HCT116 (cell line): Measurements from ENCODE around the gene RELB. TPM values are rescaled to one million over a fixed set of nuclear protein-coding genes. Genes with fewer than 3 reads are reported as not detected.

Source experiments
- ATAC-seq: fragments of 200-7000 bp; cut with Tn5 transposase; 2 replicates; pipeline ENCODE4 v1.9.1; 2020; ENCODE audit warnings: mild to moderate bottlenecking, moderate library complexity
- BruUV-seq: library from RNA; stranded (reverse); fragments of 400-500 nt; replicated peaks from 2 replicates; lab custom pipeline; 2021; lab: Mats Ljungman, UMichigan
- CTCF ChIA-PET: fragments of 300-600 bp; sonication (Branson Sonifier 250); formaldehyde crosslinking; loops from one replicate; lab custom pipeline; 2021; ENCODE audit warnings: antibody characterized with exemption; lab: Charles Lee
- POLR2A ChIA-PET: fragments of 300-600, 350-600 bp; sonication (Branson Sonifier 250); formaldehyde crosslinking; loops from one replicate; lab custom pipeline; 2021; ENCODE audit warnings: antibody characterized with exemption; lab: Charles Lee
- RAD21 ChIA-PET, 2 experiments: fragments of 300-600 bp; sonication (Branson Sonifier 250); formaldehyde crosslinking; loops; one replicate each; lab custom pipeline; 2023; ENCODE audit warnings: low total read pairs in 2 of 2; ENCODE audit not compliant: uncharacterized antibody in 2 of 2, unreplicated experiment in 2 of 2, low non-redundant PET in 1 of 2; lab: Charles Lee
- DNase-seq: peaks from one replicate; pipeline ENCODE4 v3.0.0-alpha.2; 2010; ENCODE audit warnings: low read depth, low spot score
- H2AFZ ChIP-seq: fragments of 200-600 bp; shearing (Covaris generic), sonication (generic); 2 replicates; pipeline ENCODE4 v1.6.1; 2017; ENCODE audit warnings: low read depth, mixed run types, mixed read lengths, antibody characterized with exemption, low read length; ENCODE audit not compliant: poor library complexity, severe bottlenecking
- H3K27ac ChIP-seq: 2 replicates; pipeline ENCODE4 v1.5.1; 2012; ENCODE audit warnings: low read depth, low read length
- H3K27me3 ChIP-seq: fragments of 200-600 bp; sonication (generic); 2 replicates; pipeline ENCODE4 v1.6.1; 2016; ENCODE audit warnings: mixed run types, low read length, mixed read lengths; ENCODE audit not compliant: insufficient read depth
- H3K36me3 ChIP-seq, 2 experiments: fragments of 200-500 bp in 1 of 2; fragments of 200-600 bp in 1 of 2; sonication (Bioruptor generic) in 1 of 2; sonication (generic) in 1 of 2; 2 replicates each; pipeline versions ENCODE4 v1.5.1 to v1.6.1; 2014 to 2016; ENCODE audit warnings: low read length in 2 of 2, inconsistent platforms in 1 of 2, mixed read lengths in 1 of 2, mixed run types in 1 of 2; ENCODE audit not compliant: insufficient read depth in 2 of 2, control insufficient read depth in 1 of 2
- H3K4me1 ChIP-seq, 2 experiments: fragments of 200-600 bp in 1 of 2; sonication (generic) in 1 of 2; 2 replicates each; pipeline versions ENCODE4 v1.5.1 to v1.6.1; 2012 to 2017; ENCODE audit warnings: low read length in 2 of 2, inconsistent platforms in 1 of 2, mild to moderate bottlenecking in 1 of 2, mixed read lengths in 1 of 2, mixed run types in 1 of 2, moderate library complexity in 1 of 2; ENCODE audit not compliant: insufficient read depth in 2 of 2, control insufficient read depth in 1 of 2
- H3K4me2 ChIP-seq: fragments of 200-600 bp; sonication (generic); 2 replicates; pipeline ENCODE4 v1.6.1; 2017; ENCODE audit warnings: mixed run types, low read length, mixed read lengths
- H3K4me3 ChIP-seq, 2 experiments: fragments of 200-600 bp in 1 of 2; sonication (generic) in 1 of 2; replicated peaks in 1 of 2; 2 replicates each; pipeline ENCODE4 v1.5.1; 2011 to 2016; ENCODE audit warnings: low read length in 2 of 2, control low read depth in 1 of 2, low read depth in 1 of 2, mild to moderate bottlenecking in 1 of 2, mixed read lengths in 1 of 2, mixed run types in 1 of 2
- H3K79me2 ChIP-seq: fragments of 200-600 bp; sonication (generic); 2 replicates; pipeline ENCODE4 v1.6.1; 2017; ENCODE audit warnings: mild to moderate bottlenecking, mixed run types, low read length, moderate library complexity, mixed read lengths; ENCODE audit not compliant: insufficient read depth
- H3K9ac ChIP-seq: fragments of 200-600 bp; sonication (generic); 2 replicates; pipeline ENCODE4 v1.6.1; 2016; ENCODE audit warnings: low read length, mixed read lengths
- H3K9me2 ChIP-seq: fragments of 200-600 bp; sonication (generic), shearing (Covaris generic); 2 replicates; pipeline ENCODE4 v1.6.1; 2017; ENCODE audit warnings: mixed run types, mild to moderate bottlenecking, moderate library complexity; ENCODE audit not compliant: insufficient read depth
- H3K9me3 ChIP-seq, 2 experiments: fragments of 200-500 bp in 1 of 2; fragments of 200-600 bp in 1 of 2; sonication (Bioruptor generic) in 1 of 2; sonication (generic) in 1 of 2; 2 replicates each; pipeline ENCODE4 v1.6.1; 2014 to 2017; ENCODE audit warnings: low read length in 2 of 2, mixed read lengths in 2 of 2, inconsistent platforms in 1 of 2, low read depth in 1 of 2, mild to moderate bottlenecking in 1 of 2, mixed run types in 1 of 2, moderate library complexity in 1 of 2; ENCODE audit not compliant: control insufficient read depth in 1 of 2, insufficient read depth in 1 of 2
- H4K20me1 ChIP-seq: fragments of 200-600 bp; sonication (generic), shearing (Covaris generic); 2 replicates; pipeline ENCODE4 v1.6.1; 2017; ENCODE audit warnings: mixed run types, mild to moderate bottlenecking, moderate library complexity; ENCODE audit not compliant: insufficient read depth
- ATF3 ChIP-seq: IDR thresholded peaks from 2 replicates; pipeline ENCODE4 v1.6.1; 2012
- CEBPB ChIP-seq: IDR thresholded peaks from 2 replicates; pipeline ENCODE4 v1.6.1; 2012; ENCODE audit warnings: low read depth
- EGR1 ChIP-seq: IDR thresholded peaks from 2 replicates; pipeline ENCODE4 v1.6.1; 2012; ENCODE audit warnings: low read depth
- ELF1 ChIP-seq: IDR thresholded peaks from 2 replicates; pipeline ENCODE4 v1.6.1; 2012; ENCODE audit warnings: low read depth, borderline replicate concordance
- EZH2 ChIP-seq: fragments of 200-600 bp; sonication (generic); IDR thresholded peaks from 2 replicates; pipeline ENCODE4 v1.6.1; 2017; ENCODE audit warnings: antibody characterized with exemption, mixed run types
- FOSL1 ChIP-seq: IDR thresholded peaks from 2 replicates; pipeline ENCODE4 v1.6.1; 2012; ENCODE audit warnings: low read depth
- POLR2A ChIP-seq: IDR thresholded peaks from 2 replicates; pipeline ENCODE4 v1.7.0; 2011; ENCODE audit warnings: borderline replicate concordance; ENCODE audit not compliant: insufficient read depth, insufficient read length; ENCODE audit errors: extremely low read depth
- POLR2AphosphoS5 ChIP-seq: IDR thresholded peaks from 2 replicates; pipeline ENCODE4 v1.6.1; 2011; ENCODE audit warnings: mild to moderate bottlenecking, low read depth, low read length, moderate library complexity
- RAD21 ChIP-seq: IDR thresholded peaks from 2 replicates; pipeline ENCODE4 v1.6.1; 2012; ENCODE audit warnings: low read depth, mild to moderate bottlenecking
- TCF7L2 ChIP-seq: IDR thresholded peaks from 2 replicates; pipeline ENCODE4 v1.7.0; 2011; ENCODE audit warnings: borderline replicate concordance, inconsistent platforms; ENCODE audit not compliant: insufficient read depth, insufficient read length; ENCODE audit errors: extremely low read depth
- YY1 ChIP-seq: IDR thresholded peaks from 2 replicates; pipeline ENCODE4 v1.6.1; 2011; ENCODE audit warnings: low read length, low read depth, moderate library complexity, mild to moderate bottlenecking; ENCODE audit not compliant: insufficient replicate concordance; ENCODE audit errors: extremely low read depth
- ZBTB33 ChIP-seq: IDR thresholded peaks from 2 replicates; pipeline ENCODE4 v1.6.1; 2011; ENCODE audit warnings: mild to moderate bottlenecking, low read length, moderate library complexity; ENCODE audit not compliant: insufficient replicate concordance; ENCODE audit errors: extremely low read depth
- ZFX ChIP-seq: fragments of 450-650 bp; IDR thresholded peaks from 2 replicates; pipeline ENCODE4 v1.6.1; 2017
- ZNF274 ChIP-seq: fragments of 200-500 bp; sonication (Bioruptor generic); IDR thresholded peaks from 2 replicates; pipeline ENCODE4 v1.6.1; 2014; ENCODE audit warnings: mild to moderate bottlenecking, low read depth, low read length, inconsistent platforms
- intact Hi-C: fragments of 100-400 bp; cut with micrococcal nuclease; formaldehyde crosslinking; loops from 2 replicates; pipeline ENCODE4 v1.10.0; 2022
- total RNA-seq: library from RNA; stranded (reverse); gene quantifications from one replicate; pipeline ENCODE4 v1.2.1, GENCODE V29; 2021; ENCODE audit not compliant: unreplicated experiment

RELB gene
- total RNA-seq, 1 experiment from 2014 or later = 12.9 TPM

- Histone ChIP-seq H4K20me1 (no peaks in the 10 kb centered on the region), H3K4me2 (no peak overlapping the region), H3K36me3 (peaks cover 0 to 2% of the 10 kb centered on the region in 2 experiments; a peak in 2 of 4 replicates), H3K4me3 (no peak overlapping the region), H2AFZ (no peak overlapping the region), H3K79me2 (no peaks in the 10 kb centered on the region), H3K4me1 (no peaks in the 10 kb centered on the region), H3K9me3 (no peaks in the 10 kb centered on the region), H3K9ac (no peak overlapping the region), H3K27ac (no peak overlapping the region), H3K27me3 (no peaks in the 10 kb centered on the region), H3K9me2 (no peaks in the 10 kb centered on the region)
- TF ChIP-seq EGR1 (no peak), ATF3 (no peak), ELF1 (no peak), POLR2A (no peak), RAD21 (no peak), ZFX (no peak), FOSL1 (no peak), ZBTB33 (no peak), YY1 (no peak), TCF7L2 (no peak), ZNF274 (no peak), CEBPB (no peak), POLR2AphosphoS5 (no peak; the same call in 1 of the 2 replicates), EZH2 (no peak)
- RAD21 ChIA-PET = no interaction called here
- POLR2A ChIA-PET = no interaction called here
- ATAC-seq (no peak), DNase-seq (no peak)
- no TSS peak for BruUV-seq
- intact Hi-C loops = no loop called here
- CTCF ChIA-PET = interaction anchor here (0.5 kb wide), 1 partner anchor 777 kb away, joined by 3 read pairs; no protein-coding TSS in a partner anchor
These were observed 7.2 kb upstream of the RELB start for GRCh38 chr19:44993926-44994537.
